Nephron progenitor cell (in vitro differentiated cells): ENCODE data around the gene MVK.

Experiments used
- DNase-seq: peaks from one replicate; pipeline ENCODE4 v3.0.0; 2021
- H3K27ac Mint-ChIP-seq: 2 replicates; pipeline ENCODE4 v1.8.0; 2021; ENCODE audit warnings: mild to moderate bottlenecking, moderate library complexity, mixed read lengths
- H3K27me3 Mint-ChIP-seq: 2 replicates; pipeline ENCODE4 v1.8.0; 2021; ENCODE audit warnings: mild to moderate bottlenecking, low read depth, mixed read lengths; ENCODE audit not compliant: poor library complexity
- H3K36me3 Mint-ChIP-seq: 2 replicates; pipeline ENCODE4 v1.8.0; 2021; ENCODE audit warnings: low read depth, mixed read lengths
- H3K4me1 Mint-ChIP-seq: 2 replicates; pipeline ENCODE4 v1.8.0; 2021; ENCODE audit warnings: mixed read lengths
- H3K4me3 Mint-ChIP-seq: 2 replicates; pipeline ENCODE4 v1.8.0; 2021; ENCODE audit warnings: mild to moderate bottlenecking, moderate library complexity, mixed read lengths
- H3K9me3 Mint-ChIP-seq: 2 replicates; pipeline ENCODE4 v1.8.0; 2021; ENCODE audit warnings: mild to moderate bottlenecking, moderate library complexity, mixed read lengths
- TF ChIP-seq, protein P1 (sequence below): fragments of 200-600 bp; sonication (generic); IDR thresholded peaks from 2 replicates; pipeline ENCODE4 v1.5.0; 2021; ENCODE audit warnings: antibody characterized with exemption

Gene MVK

DNA sequence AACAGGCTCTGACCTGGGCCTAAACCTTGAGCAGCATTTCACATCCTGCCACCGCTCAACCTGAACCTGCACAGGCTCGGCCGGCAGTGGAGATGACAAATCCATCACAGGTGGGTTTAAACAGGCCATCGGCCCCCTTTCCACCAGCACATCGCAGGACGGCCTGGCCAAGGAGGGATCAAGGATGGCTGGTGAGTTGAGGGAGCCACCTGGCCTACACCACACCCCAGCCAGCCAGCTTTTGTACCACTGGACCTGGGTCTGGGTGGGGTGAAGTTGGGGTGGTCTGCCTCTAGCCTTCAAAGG lies 14.4 kb upstream of the MVK start:
- Mint-ChIP-seq H3K36me3 (peaks cover 19% of the 10 kb centered on the region), H3K4me1 (peaks cover 37% of the 10 kb centered on the region), H3K27ac (no peak overlapping the region), H3K4me3 (no peak overlapping the region), H3K9me3 (no peaks in the 10 kb centered on the region), H3K27me3 (peaks cover 4% of the 10 kb centered on the region)
- TF ChIP-seq, protein P1, sequence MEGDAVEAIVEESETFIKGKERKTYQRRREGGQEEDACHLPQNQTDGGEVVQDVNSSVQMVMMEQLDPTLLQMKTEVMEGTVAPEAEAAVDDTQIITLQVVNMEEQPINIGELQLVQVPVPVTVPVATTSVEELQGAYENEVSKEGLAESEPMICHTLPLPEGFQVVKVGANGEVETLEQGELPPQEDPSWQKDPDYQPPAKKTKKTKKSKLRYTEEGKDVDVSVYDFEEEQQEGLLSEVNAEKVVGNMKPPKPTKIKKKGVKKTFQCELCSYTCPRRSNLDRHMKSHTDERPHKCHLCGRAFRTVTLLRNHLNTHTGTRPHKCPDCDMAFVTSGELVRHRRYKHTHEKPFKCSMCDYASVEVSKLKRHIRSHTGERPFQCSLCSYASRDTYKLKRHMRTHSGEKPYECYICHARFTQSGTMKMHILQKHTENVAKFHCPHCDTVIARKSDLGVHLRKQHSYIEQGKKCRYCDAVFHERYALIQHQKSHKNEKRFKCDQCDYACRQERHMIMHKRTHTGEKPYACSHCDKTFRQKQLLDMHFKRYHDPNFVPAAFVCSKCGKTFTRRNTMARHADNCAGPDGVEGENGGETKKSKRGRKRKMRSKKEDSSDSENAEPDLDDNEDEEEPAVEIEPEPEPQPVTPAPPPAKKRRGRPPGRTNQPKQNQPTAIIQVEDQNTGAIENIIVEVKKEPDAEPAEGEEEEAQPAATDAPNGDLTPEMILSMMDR, result no peak
- no peak for DNase-seq

DNA sequence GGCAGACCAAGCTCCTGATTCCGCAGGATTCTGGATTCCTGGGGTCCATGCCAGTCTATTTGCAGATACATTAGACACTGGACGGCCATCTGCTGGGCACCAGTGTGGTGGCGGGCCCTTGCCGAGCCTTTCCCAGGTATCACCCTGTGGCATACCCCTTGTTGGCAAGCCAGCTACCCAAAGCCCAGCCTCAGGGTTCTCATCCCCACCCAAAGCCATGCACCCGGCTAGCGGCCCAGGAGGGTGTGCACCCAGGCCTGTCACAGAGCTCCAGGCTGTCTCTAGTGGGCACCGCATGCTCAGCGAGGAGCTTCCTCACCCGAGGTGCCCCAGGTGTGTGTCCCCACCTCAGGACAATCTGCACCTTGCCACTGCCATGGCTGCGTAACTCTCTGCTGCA lies 14.0 kb upstream of the MVK start:
- Mint-ChIP-seq H3K9me3 (no peaks in the 10 kb centered on the region), H3K27me3 (peaks cover 4% of the 10 kb centered on the region), H3K36me3 (peaks cover 19% of the 10 kb centered on the region), H3K4me1 (peaks cover 35% of the 10 kb centered on the region), H3K27ac (no peak overlapping the region), H3K4me3 (no peak overlapping the region)
- TF ChIP-seq, protein P1, result no peak
- no peak for DNase-seq

DNA sequence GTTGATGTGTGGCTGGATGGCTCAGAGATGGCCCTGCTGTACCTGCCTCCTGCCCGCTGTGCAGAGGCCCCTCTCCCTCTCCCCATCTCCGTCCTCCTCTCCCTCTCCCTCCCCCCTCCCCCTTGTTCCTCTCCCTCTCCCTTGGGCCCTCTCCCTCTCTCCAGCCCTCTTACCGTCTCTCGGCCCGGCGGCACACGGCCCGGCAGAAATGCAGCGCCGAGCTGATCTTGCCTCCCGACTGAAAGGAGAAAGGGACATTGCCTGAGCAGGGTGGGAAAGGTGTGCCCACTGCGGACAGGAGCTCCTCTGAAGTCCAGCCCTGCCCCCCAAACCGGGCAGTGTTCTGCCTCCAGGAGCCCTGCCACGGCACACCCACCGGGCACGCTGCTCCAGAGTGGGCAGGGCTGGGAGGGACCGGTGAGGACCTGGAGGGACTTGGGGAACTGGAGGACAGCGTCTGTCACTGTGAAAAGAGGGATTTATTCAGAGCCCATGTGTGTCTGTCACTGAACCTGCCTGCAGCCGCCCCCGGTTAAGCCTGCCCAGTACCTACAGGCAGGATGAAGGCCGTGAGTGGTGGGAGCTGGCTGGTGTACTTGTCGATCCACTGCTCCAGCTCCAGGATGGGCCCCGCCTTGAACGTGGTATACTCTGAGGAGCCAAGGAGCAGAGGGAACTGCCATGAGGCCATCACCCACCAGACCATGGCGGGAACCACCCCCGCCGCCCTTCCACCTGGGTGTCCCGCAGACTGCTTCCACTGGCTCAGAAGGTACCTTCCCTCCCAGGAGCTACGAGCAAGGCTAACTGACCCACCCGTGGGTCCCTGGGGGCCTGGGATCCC lies 12.5 kb upstream of the MVK start:
- Mint-ChIP-seq H3K9me3 (no peaks in the 10 kb centered on the region), H3K4me1 (peaks cover 27% of the 10 kb centered on the region), H3K27me3 (peaks cover 4% of the 10 kb centered on the region), H3K4me3 (no peak overlapping the region), H3K27ac (peak overlapping the region; percentile 76), H3K36me3 (peaks cover 22% of the 10 kb centered on the region)
- TF ChIP-seq, protein P1, result no peak
- DNase-seq, result no peak

DNA sequence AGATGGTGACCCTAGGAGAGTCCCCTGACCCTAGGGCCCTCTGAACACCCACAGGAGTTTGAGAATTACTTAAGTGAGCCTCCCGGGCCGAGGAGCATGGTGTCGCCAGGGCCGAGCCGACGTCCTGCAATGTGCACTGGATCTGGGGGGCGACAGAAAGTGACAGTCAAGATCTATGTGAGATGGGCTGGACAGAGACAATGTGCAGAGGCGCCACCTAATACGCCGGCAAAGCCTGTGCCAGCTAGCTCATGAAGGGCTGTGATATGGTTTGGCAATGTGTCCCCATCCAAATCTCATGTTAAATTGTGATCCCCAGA lies 11.9 kb upstream of the MVK start:
- Mint-ChIP-seq H3K27ac (peak overlapping the region; percentile 76), H3K4me1 (peaks cover 21% of the 10 kb centered on the region), H3K36me3 (peaks cover 21% of the 10 kb centered on the region), H3K9me3 (no peaks in the 10 kb centered on the region), H3K4me3 (no peak overlapping the region), H3K27me3 (peaks cover 4% of the 10 kb centered on the region)
- no peak for DNase-seq
- TF ChIP-seq, protein P1, result no peak

DNA sequence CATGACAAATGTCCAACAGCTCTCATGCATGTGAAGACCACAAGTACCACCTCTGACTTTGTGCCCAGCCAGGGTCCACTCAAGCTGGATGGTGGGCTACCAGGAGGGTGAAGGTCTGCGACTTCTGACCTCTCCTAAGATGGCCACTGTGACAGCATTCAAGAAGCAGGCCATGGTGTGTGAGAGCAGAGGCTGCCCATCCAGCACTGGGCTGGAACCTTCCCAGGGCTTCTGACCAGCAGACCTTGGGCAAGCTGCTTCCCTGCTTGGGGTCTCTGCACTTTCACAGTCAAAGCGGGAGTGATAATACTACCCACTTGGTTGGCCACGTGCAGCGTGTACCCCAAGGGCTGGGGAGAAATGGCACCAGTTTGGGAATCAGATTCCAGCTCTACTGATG lies 10.7 kb upstream of the MVK start:
- Mint-ChIP-seq H3K27ac (peak overlapping the region; percentile 39), H3K4me3 (no peak overlapping the region), H3K9me3 (no peaks in the 10 kb centered on the region), H3K27me3 (peaks cover 2% of the 10 kb centered on the region), H3K4me1 (peaks cover 9% of the 10 kb centered on the region), H3K36me3 (peaks cover 22% of the 10 kb centered on the region)
- TF ChIP-seq, protein P1, result no peak
- DNase-seq, result no peak
